WTC11 (cell line): ENCODE data around the gene SCN3A.

Source experiments
- CBFB ChIP-seq: sonication (generic); formaldehyde crosslinking; IDR thresholded peaks from 2 replicates; pipeline ENCODE4 v1.8.1; 2022; ENCODE audit warnings: mild to moderate bottlenecking, low read depth, missing genetic modification reagents
- CREB1 ChIP-seq: sonication (generic); formaldehyde crosslinking; IDR thresholded peaks from 2 replicates; pipeline ENCODE4 v1.8.0; 2023; ENCODE audit warnings: mild to moderate bottlenecking, missing genetic modification reagents
- NR2C2 ChIP-seq: sonication (generic); formaldehyde crosslinking; IDR thresholded peaks from 2 replicates; pipeline ENCODE4 v1.8.0; 2022; ENCODE audit warnings: mild to moderate bottlenecking, missing genetic modification reagents
- NR3C1 ChIP-seq: sonication (generic); formaldehyde crosslinking; conservative IDR thresholded peaks from 2 replicates; pipeline ENCODE4 v1.8.1; 2023; ENCODE audit warnings: low read depth, mild to moderate bottlenecking, missing genetic modification reagents
- SMAD4 ChIP-seq: sonication (generic); formaldehyde crosslinking; IDR thresholded peaks from 2 replicates; pipeline ENCODE4 v1.8.0; 2022; ENCODE audit warnings: mild to moderate bottlenecking, missing genetic modification reagents
- SP1 ChIP-seq: sonication (generic); formaldehyde crosslinking; conservative IDR thresholded peaks from 2 replicates; pipeline ENCODE4 v1.8.1; 2022; ENCODE audit warnings: missing genetic modification reagents
- ZBTB21 ChIP-seq: sonication (generic); formaldehyde crosslinking; IDR thresholded peaks from 2 replicates; pipeline ENCODE4 v1.8.1; 2023; ENCODE audit warnings: mild to moderate bottlenecking, missing genetic modification reagents, borderline replicate concordance
- TF ChIP-seq, protein P1 (sequence below): fragments of 200-600 bp; IDR thresholded peaks from 2 replicates; pipeline ENCODE4 v1.8.0; 2022; ENCODE audit warnings: antibody characterized with exemption
- TF ChIP-seq, protein P2 (sequence below): sonication (generic); formaldehyde crosslinking; IDR thresholded peaks from 2 replicates; pipeline ENCODE4 v1.8.1; 2022; ENCODE audit warnings: low read depth, missing genetic modification reagents, borderline replicate concordance
- TF ChIP-seq, protein P3 (sequence below): sonication (generic); formaldehyde crosslinking; IDR thresholded peaks from 2 replicates; pipeline ENCODE4 v1.8.0; 2022; ENCODE audit warnings: mild to moderate bottlenecking, missing genetic modification reagents
- TF ChIP-seq, protein P4 (sequence below): sonication (generic); formaldehyde crosslinking; IDR thresholded peaks from 2 replicates; pipeline ENCODE4 v1.8.1; 2022; ENCODE audit warnings: mild to moderate bottlenecking, moderate library complexity, missing genetic modification reagents
- TF ChIP-seq, protein P5 (sequence below): sonication (generic); formaldehyde crosslinking; IDR thresholded peaks from 2 replicates; pipeline ENCODE4 v1.8.1; 2022; ENCODE audit warnings: low read depth, mild to moderate bottlenecking, moderate library complexity, missing genetic modification reagents, borderline replicate concordance
- TF ChIP-seq, protein P6 (sequence below): sonication (generic); formaldehyde crosslinking; IDR thresholded peaks from 2 replicates; pipeline ENCODE4 v1.8.1; 2023; ENCODE audit warnings: mild to moderate bottlenecking, missing genetic modification reagents, moderate library complexity
- TF ChIP-seq, protein P7 (sequence below): sonication (generic); formaldehyde crosslinking; IDR thresholded peaks from 2 replicates; pipeline ENCODE4 v1.8.0; 2022; ENCODE audit warnings: mild to moderate bottlenecking, missing genetic modification reagents

DNA sequence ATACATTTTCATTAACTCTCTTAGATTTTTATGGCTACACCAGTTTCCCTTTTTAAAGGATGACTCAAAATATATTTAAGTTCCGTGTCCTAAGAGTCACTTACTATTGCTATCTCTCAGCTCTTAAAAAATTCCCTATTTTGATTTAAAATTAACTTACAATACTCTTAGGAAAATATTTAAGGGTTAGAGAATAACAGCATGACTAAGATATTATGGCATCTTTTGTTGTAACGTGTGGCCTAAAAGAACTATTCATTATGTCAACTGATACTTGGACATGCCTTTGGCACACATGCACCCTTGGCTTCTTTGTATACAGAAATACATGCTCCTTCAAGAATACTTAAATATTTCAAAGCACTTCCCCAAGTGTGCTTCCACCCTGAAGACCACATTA is 42.3 kb downstream of the SCN3A start:
- TF ChIP-seq, protein P1, sequence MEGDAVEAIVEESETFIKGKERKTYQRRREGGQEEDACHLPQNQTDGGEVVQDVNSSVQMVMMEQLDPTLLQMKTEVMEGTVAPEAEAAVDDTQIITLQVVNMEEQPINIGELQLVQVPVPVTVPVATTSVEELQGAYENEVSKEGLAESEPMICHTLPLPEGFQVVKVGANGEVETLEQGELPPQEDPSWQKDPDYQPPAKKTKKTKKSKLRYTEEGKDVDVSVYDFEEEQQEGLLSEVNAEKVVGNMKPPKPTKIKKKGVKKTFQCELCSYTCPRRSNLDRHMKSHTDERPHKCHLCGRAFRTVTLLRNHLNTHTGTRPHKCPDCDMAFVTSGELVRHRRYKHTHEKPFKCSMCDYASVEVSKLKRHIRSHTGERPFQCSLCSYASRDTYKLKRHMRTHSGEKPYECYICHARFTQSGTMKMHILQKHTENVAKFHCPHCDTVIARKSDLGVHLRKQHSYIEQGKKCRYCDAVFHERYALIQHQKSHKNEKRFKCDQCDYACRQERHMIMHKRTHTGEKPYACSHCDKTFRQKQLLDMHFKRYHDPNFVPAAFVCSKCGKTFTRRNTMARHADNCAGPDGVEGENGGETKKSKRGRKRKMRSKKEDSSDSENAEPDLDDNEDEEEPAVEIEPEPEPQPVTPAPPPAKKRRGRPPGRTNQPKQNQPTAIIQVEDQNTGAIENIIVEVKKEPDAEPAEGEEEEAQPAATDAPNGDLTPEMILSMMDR: no peak
- TF ChIP-seq, protein P2, sequence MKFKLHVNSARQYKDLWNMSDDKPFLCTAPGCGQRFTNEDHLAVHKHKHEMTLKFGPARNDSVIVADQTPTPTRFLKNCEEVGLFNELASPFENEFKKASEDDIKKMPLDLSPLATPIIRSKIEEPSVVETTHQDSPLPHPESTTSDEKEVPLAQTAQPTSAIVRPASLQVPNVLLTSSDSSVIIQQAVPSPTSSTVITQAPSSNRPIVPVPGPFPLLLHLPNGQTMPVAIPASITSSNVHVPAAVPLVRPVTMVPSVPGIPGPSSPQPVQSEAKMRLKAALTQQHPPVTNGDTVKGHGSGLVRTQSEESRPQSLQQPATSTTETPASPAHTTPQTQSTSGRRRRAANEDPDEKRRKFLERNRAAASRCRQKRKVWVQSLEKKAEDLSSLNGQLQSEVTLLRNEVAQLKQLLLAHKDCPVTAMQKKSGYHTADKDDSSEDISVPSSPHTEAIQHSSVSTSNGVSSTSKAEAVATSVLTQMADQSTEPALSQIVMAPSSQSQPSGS: no peak
- TF ChIP-seq, protein P3, sequence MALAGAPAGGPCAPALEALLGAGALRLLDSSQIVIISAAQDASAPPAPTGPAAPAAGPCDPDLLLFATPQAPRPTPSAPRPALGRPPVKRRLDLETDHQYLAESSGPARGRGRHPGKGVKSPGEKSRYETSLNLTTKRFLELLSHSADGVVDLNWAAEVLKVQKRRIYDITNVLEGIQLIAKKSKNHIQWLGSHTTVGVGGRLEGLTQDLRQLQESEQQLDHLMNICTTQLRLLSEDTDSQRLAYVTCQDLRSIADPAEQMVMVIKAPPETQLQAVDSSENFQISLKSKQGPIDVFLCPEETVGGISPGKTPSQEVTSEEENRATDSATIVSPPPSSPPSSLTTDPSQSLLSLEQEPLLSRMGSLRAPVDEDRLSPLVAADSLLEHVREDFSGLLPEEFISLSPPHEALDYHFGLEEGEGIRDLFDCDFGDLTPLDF: no peak
- TF ChIP-seq SMAD4 (CRISPR knock-in tag) (no peak), SP1 (CRISPR knock-in tag) (no peak), CREB1 (CRISPR knock-in tag) (no peak), NR3C1 (CRISPR knock-in tag) (no peak), CBFB (CRISPR knock-in tag) (no peak), NR2C2 (CRISPR knock-in tag) (no peak), ZBTB21 (CRISPR knock-in tag) (no peak)
- TF ChIP-seq, protein P4, sequence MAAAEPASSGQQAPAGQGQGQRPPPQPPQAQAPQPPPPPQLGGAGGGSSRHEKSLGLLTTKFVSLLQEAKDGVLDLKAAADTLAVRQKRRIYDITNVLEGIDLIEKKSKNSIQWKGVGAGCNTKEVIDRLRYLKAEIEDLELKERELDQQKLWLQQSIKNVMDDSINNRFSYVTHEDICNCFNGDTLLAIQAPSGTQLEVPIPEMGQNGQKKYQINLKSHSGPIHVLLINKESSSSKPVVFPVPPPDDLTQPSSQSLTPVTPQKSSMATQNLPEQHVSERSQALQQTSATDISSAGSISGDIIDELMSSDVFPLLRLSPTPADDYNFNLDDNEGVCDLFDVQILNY (CRISPR knock-in tag): no peak
- TF ChIP-seq, protein P5, sequence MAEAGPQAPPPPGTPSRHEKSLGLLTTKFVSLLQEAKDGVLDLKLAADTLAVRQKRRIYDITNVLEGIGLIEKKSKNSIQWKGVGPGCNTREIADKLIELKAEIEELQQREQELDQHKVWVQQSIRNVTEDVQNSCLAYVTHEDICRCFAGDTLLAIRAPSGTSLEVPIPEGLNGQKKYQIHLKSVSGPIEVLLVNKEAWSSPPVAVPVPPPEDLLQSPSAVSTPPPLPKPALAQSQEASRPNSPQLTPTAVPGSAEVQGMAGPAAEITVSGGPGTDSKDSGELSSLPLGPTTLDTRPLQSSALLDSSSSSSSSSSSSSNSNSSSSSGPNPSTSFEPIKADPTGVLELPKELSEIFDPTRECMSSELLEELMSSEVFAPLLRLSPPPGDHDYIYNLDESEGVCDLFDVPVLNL (CRISPR knock-in tag): no peak
- TF ChIP-seq, protein P6, sequence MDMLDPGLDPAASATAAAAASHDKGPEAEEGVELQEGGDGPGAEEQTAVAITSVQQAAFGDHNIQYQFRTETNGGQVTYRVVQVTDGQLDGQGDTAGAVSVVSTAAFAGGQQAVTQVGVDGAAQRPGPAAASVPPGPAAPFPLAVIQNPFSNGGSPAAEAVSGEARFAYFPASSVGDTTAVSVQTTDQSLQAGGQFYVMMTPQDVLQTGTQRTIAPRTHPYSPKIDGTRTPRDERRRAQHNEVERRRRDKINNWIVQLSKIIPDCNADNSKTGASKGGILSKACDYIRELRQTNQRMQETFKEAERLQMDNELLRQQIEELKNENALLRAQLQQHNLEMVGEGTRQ (CRISPR knock-in tag): no peak
- TF ChIP-seq, protein P7, sequence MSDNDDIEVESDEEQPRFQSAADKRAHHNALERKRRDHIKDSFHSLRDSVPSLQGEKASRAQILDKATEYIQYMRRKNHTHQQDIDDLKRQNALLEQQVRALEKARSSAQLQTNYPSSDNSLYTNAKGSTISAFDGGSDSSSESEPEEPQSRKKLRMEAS (CRISPR knock-in tag): no peak
